RPMI8226 (cell line): ENCODE data around the gene TOR4A.
A peak's percentile ranks its signal among the peaks of the same experiment; 100 is the strongest.

Source experiments
- DNase-seq: peaks from one replicate; pipeline ENCODE4 v3.0.0-alpha.2; 2015

TOR4A gene

GRCh38 chr9:137277329-137278041, at the start of gene TOR4A:
TSS of gene TOR4A (plus strand) at chr9:137277726. CDS start at chr9:137278690, 964 bp downstream.
- DNase-seq, result peak; percentile 94

- DNase-seq, result no peak
These were observed 49.5 kb upstream of the TOR4A start for GRCh38 chr9:137227853-137228505.

- DNase-seq, result no peak
These were observed 49.0 kb upstream of the TOR4A start for GRCh38 chr9:137228506-137228967.

- no peak for DNase-seq
These were observed 48.3 kb upstream of the TOR4A start for GRCh38 chr9:137228968-137229896.

GRCh38 chr9:137229903-137230704, 47.4 kb upstream of the TOR4A start:
- DNase-seq, result no peak

DNA sequence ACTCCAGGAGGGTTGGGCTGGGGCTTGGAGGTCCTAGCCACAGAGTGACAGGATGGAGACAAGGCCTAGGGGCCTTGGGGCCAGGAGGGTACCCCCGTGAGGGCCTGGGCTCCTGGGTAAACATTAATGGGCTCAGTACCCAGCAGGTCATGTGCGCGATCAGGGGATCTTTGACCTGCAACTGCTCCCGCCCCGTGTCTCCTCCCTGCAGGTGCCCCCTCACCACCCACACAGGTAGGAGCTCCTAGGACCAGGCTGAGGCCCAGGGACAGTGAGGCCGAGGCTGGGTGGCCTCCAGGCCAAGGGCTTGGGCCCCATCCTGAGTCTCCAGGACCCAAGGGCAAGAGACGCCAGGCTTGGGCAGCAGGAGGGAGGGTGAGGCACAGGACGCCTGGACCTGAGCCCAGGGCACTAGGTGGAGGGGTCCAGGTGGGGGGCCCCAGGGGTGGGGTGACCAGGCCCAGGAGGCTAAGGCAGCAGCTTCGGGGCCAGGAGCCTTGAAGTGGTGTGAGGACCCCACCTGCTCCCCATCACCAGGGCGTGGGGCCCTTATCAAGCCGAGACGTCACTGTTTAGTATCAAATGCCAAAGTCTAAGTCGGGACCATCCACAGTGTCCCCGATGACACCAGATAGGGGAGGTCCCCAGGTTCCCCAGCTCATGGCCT, 46.7 kb upstream of the TOR4A start, which contains the start of gene SLC34A3:
TSS of gene SLC34A3 (plus strand) at position 197 of the 667 bp plus-strand sequence. CDS start 802 bp downstream, outside the sequence.
- DNase-seq, result no peak

- DNase-seq, result no peak
These were observed 46.0 kb upstream of the TOR4A start for GRCh38 chr9:137231372-137232039.

GRCh38 chr9:137232101-137232500, 45.4 kb upstream of the TOR4A start:
- DNase-seq, result no peak

- no peak for DNase-seq
These were observed 45.0 kb upstream of the TOR4A start for GRCh38 chr9:137232510-137232909.

- DNase-seq, result peak; percentile 56
These were observed 44.2 kb upstream of the TOR4A start for GRCh38 chr9:137233143-137233980.

DNA sequence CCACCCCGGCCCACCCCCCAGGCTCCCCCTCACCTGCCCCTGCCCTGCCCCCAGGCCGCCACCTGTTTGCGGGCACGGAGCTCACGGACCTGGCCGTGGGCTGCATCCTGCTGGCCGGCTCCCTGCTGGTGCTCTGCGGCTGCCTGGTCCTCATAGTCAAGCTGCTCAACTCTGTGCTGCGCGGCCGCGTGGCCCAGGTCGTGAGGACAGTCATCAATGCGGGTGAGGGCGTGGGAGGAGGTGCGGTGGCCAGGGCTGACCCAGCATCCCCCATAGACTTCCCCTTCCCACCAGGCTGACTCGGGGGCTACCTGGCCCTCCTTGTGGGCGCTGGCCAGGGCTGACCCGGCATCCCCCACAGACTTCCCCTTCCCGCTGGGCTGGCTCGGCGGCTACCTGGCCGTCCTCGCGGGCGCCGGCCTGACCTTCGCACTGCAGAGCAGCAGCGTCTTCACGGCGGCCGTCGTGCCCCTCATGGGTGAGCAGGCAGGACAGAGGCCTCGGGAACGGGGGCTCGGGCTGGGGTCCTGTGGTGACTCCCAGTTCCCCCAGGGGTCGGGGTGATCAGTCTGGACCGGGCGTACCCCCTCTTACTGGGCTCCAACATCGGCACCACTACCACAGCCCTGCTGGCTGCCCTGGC, 43.4 kb upstream of the TOR4A start:
- peak; percentile 37 for DNase-seq

DNA sequence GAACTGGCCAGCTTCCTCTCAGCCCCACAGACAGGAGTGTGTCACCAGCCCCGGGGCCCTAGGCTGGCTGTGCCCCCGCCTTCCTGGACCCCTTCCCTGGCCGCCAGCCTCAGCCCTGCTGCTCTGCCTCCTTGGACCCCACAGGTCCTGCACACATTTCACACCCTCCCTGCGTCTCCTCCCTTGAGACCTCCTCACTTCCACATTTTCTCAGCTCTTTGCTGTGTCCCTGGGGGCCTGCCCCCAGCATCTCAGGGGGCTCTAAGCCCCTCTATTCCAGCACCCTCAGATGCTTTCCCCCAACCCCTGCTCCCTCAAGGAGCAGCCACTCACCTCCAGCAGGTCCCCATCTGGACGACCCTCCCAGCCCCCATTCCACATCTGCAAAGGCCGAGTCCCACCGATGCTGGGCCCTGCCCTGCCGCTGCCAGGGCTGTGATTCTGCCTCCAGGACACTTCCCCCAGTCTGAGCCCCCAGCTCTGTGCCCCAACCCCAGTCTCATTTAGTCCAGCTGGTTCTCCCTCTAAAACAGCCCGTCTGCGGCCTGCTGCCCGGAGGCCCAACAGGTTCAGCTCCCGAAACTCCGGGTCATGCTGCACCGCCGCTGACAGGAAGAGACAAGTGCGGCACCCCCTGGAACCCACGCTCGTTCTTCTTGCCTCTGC, 42.6 kb upstream of the TOR4A start:
- no peak for DNase-seq

DNA sequence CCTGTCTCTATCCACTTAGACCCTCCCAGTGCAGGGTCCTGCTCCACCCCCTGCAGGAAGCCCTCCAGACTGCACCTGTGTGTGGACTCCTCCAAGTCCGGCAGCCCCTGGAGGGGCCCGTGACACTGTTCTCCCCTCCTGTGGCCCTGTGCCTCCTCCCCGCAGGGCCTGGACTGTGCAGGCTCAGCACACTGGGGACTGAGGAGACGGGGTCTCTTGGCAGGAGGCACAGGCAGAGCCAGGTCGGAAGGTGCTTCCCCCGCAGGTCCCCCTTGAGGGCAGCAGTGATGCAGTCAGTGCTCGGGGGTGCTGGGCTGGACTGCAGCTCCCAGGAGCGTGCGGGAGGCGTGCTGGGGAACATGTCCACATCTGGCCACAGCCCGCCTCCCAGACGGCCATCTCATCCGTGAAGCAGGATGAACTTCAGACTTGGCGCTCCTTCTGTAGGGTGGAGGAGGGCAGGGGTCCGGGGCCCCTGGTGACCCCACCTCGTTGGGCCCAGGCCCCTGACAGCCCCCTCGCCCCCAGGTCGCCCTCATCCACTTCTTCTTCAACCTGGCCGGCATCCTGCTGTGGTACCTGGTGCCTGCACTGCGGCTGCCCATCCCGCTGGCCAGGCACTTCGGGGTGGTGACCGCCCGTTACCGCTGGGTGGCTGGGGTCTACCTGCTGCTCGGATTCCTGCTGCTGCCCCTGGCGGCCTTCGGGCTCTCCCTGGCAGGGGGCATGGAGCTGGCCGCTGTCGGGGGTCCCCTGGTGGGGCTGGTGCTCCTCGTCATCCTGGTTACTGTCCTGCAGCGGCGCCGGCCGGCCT, 41.9 kb upstream of the TOR4A start:
- DNase-seq, result no peak

- DNase-seq, result peak; percentile 92
These were observed 41.1 kb upstream of the TOR4A start for GRCh38 chr9:137236238-137236935.

- DNase-seq, result no peak
These were observed 40.5 kb upstream of the TOR4A start for GRCh38 chr9:137236936-137237421.

DNA sequence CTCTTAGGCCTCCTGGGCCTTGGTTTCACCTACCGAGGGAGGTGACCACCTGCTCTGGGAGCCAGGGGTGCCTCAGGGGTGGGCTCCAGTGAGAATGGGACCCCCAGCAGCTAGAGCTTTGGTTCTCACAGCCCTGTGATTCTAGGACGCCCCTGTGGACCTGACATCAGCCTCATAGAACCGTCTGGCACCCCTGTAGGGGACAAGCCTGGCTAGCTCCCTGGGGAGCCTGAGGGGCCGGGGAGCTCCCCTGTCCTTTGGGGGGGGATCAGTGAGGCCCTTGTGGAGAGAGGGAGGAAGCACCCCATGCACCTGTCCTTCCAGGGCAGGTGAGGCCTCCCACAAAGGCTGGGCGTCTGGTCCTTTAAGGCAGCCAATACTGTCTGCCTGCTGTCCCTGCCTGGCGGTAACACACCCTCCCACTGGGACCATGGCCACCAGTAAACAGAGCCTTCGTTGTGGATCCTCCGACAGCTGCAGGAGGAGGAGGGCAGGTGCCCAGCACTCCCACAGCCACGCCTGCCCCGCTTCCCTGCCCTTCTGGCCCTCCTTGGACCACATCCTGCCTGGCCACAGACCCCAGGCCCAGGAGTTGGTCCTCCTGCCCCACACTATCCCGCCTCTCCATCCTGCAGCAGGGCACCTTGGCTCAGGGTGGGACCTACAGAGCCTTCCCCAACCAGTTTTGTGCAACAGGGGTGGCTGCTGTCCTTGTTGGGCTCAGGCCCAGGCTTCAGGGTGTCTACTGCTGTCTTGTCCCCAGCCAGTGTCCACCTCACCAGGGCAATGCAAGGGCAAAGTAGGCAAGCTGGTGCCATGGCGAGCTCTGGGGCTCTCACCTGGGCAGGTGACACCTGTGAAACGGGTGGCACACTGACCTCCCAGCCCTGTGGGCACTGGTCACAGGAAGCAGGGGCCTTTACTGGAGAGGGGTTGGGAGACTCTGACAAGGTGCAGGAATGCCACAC, 39.5 kb upstream of the TOR4A start:
- DNase-seq, result peak; percentile 77
